Thyroid gland (tissue), 4 donors: Measurements from ENCODE around the gene TJAP1.

Source experiments
- POLR2A ChIP-seq, 2 donors: fragments of 450-650 bp; IDR thresholded peaks; one replicate each; pipeline ENCODE4 v1.6.1; 2017; ENCODE audit warnings: antibody characterized with exemption in 2 of 2, mild to moderate bottlenecking in 2 of 2, moderate library complexity in 1 of 2
- TF ChIP-seq, protein P1 (sequence below), 6 experiments: fragments of 200-600 bp in 3 of 6; fragments of 450-650 bp in 3 of 6; sonication (generic) in 3 of 6; IDR thresholded peaks; one replicate each; pipeline ENCODE4 v1.5.1; 2016 to 2019; ENCODE audit warnings: antibody characterized with exemption in 6 of 6, mild to moderate bottlenecking in 2 of 6, inconsistent platforms in 1 of 6, moderate library complexity in 1 of 6

DNA sequence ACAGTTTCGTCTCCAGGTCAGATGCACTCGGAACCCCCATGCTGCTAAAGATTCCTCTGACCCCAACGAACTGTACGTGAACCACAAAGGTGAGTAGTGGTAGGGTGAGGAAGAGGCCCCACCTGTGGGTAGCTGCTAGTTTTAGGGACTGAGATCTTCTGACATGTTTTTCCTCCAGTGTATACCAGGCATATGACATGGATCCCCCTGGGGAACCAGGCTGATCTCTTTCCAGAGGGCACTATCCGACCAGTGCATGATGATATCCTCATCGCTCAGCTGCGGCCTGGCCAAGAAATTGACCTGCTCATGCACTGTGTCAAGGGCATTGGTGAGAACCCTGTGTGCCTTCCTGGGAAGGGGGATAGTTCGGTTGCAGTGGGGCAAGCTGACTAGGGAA lies 42.7 kb downstream of the TJAP1 start:
- TF ChIP-seq, protein P1, sequence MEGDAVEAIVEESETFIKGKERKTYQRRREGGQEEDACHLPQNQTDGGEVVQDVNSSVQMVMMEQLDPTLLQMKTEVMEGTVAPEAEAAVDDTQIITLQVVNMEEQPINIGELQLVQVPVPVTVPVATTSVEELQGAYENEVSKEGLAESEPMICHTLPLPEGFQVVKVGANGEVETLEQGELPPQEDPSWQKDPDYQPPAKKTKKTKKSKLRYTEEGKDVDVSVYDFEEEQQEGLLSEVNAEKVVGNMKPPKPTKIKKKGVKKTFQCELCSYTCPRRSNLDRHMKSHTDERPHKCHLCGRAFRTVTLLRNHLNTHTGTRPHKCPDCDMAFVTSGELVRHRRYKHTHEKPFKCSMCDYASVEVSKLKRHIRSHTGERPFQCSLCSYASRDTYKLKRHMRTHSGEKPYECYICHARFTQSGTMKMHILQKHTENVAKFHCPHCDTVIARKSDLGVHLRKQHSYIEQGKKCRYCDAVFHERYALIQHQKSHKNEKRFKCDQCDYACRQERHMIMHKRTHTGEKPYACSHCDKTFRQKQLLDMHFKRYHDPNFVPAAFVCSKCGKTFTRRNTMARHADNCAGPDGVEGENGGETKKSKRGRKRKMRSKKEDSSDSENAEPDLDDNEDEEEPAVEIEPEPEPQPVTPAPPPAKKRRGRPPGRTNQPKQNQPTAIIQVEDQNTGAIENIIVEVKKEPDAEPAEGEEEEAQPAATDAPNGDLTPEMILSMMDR (IDR thresholded peaks at IDR 0.05) = no peak
- TF ChIP-seq POLR2A (IDR thresholded peaks at IDR 0.05) = no peak
